Osteoblast (primary cell): ENCODE measurements around the gene ABLIM2. TPM values are rescaled to one million over a fixed set of nuclear protein-coding genes. Genes with fewer than 3 reads are reported as not detected.

Experiments used
- DNase-seq: peaks from one replicate; pipeline ENCODE4 v3.0.0; 2011; ENCODE audit warnings: low spot score, mixed read lengths; ENCODE audit not compliant: insufficient read length; ENCODE audit errors: missing footprints
- H2AFZ ChIP-seq: 2 replicates; pipeline ENCODE4 v1.6.0; 2011; ENCODE audit warnings: mild to moderate bottlenecking, low read length
- H3K27ac ChIP-seq: 2 replicates; pipeline ENCODE4 v1.5.1; 2011; ENCODE audit warnings: mild to moderate bottlenecking, low read depth, low read length, moderate library complexity
- H3K27me3 ChIP-seq: 2 replicates; pipeline ENCODE4 v1.6.0; 2012; ENCODE audit warnings: mild to moderate bottlenecking, control low read depth, inconsistent platforms, low read length, moderate library complexity; ENCODE audit not compliant: insufficient read depth
- H3K36me3 ChIP-seq: 2 replicates; pipeline ENCODE4 v1.5.1; 2011; ENCODE audit warnings: mild to moderate bottlenecking, low read length, control low read depth, moderate library complexity; ENCODE audit not compliant: insufficient read depth
- H3K4me1 ChIP-seq: 2 replicates; pipeline ENCODE4 v1.5.1; 2011; ENCODE audit warnings: mild to moderate bottlenecking, low read length, control low read depth, moderate library complexity; ENCODE audit not compliant: insufficient read depth
- H3K4me2 ChIP-seq: 2 replicates; pipeline ENCODE4 v1.6.0; 2011; ENCODE audit warnings: mild to moderate bottlenecking, low read length; ENCODE audit not compliant: insufficient read depth
- H3K4me3 ChIP-seq: fragments of 200-600 bp; sonication (generic); 3 replicates; pipeline ENCODE4 v1.5.1; 2012; ENCODE audit warnings: mild to moderate bottlenecking, low read length, inconsistent platforms; ENCODE audit not compliant: insufficient read depth
- H3K79me2 ChIP-seq: 2 replicates; pipeline ENCODE4 v1.6.0; 2012; ENCODE audit warnings: mild to moderate bottlenecking, low read length, control low read depth, inconsistent platforms; ENCODE audit not compliant: insufficient read depth
- H3K9me3 ChIP-seq: 2 replicates; pipeline ENCODE4 v1.5.1; 2011; ENCODE audit warnings: low read depth, low read length, control low read depth
- H4K20me1 ChIP-seq: 2 replicates; pipeline ENCODE4 v1.6.0; 2012; ENCODE audit warnings: mild to moderate bottlenecking, low read length, control low read depth; ENCODE audit not compliant: insufficient read depth
- CTCF ChIP-seq: IDR thresholded peaks from 2 replicates; pipeline ENCODE4 v1.5.1; 2011; ENCODE audit warnings: mild to moderate bottlenecking, low read depth, low read length, moderate library complexity; ENCODE audit errors: extremely low read depth
- total RNA-seq: library from RNA; depleted of rRNA; stranded (reverse); fragments of >200 nt; gene quantifications from 2 replicates; pipeline ENCODE4 v1.2.3, GENCODE V29; 2012

ABLIM2 gene
- total RNA-seq, 1 donor, result 0.36 TPM

GRCh38 chr4:7979652-7979968, 179.0 kb downstream of the ABLIM2 start:
- no peak overlapping the region for H3K27ac ChIP-seq
- no peak overlapping the region for H2AFZ ChIP-seq
- no peak overlapping the region for H3K4me2 ChIP-seq

GRCh38 chr4:7978907-7979651, 179.5 kb downstream of the ABLIM2 start:
- Histone ChIP-seq H3K79me2 (no peaks in the 10 kb centered on the region), H4K20me1 (no peaks in the 10 kb centered on the region), H3K9me3 (no peaks in the 10 kb centered on the region), H3K36me3 (no peaks in the 10 kb centered on the region), H3K4me1 (peaks cover 11% of the 10 kb centered on the region), H3K27ac (no peak overlapping the region), H3K4me3 (no peak overlapping the region), H3K27me3 (no peaks in the 10 kb centered on the region), H3K4me2 (no peak overlapping the region), H2AFZ (no peak overlapping the region)
- peak; percentile 50 for DNase-seq
- TF ChIP-seq CTCF, result no peak

More at GRCh38 chr4:7979652-7979968, 179.0 kb downstream of the ABLIM2 start:
- DNase-seq, result peak; percentile 32
- no peaks in the 10 kb centered on the region for H3K9me3 ChIP-seq
- no peaks in the 10 kb centered on the region for H3K36me3 ChIP-seq
- TF ChIP-seq CTCF, result no peak
- H3K4me1 ChIP-seq, result peaks cover 11% of the 10 kb centered on the region
- no peak overlapping the region for H3K4me3 ChIP-seq
- no peaks in the 10 kb centered on the region for H3K79me2 ChIP-seq
- H3K27me3 ChIP-seq, result no peaks in the 10 kb centered on the region
- no peaks in the 10 kb centered on the region for H4K20me1 ChIP-seq

- Histone ChIP-seq H3K79me2 (no peaks in the 10 kb centered on the region), H3K4me1 (peaks cover 17% of the 10 kb centered on the region), H3K9me3 (no peaks in the 10 kb centered on the region), H3K4me3 (no peak overlapping the region), H3K27me3 (no peaks in the 10 kb centered on the region), H4K20me1 (no peaks in the 10 kb centered on the region), H3K27ac (no peak overlapping the region), H2AFZ (no peak overlapping the region), H3K4me2 (no peak overlapping the region), H3K36me3 (no peaks in the 10 kb centered on the region)
- peak; percentile 58 for DNase-seq
- no peak for TF ChIP-seq CTCF
Measured at GRCh38 chr4:7978489-7978888, 180.1 kb downstream of the ABLIM2 start.

- Histone ChIP-seq H3K36me3 (no peaks in the 10 kb centered on the region), H3K79me2 (peaks cover 6% of the 10 kb centered on the region), H3K27me3 (no peaks in the 10 kb centered on the region), H3K27ac (no peak overlapping the region), H4K20me1 (no peaks in the 10 kb centered on the region), H3K9me3 (no peaks in the 10 kb centered on the region), H2AFZ (no peak overlapping the region), H3K4me3 (no peak overlapping the region), H3K4me2 (no peak overlapping the region), H3K4me1 (peaks cover 20% of the 10 kb centered on the region)
- no peak for DNase-seq
- no peak for TF ChIP-seq CTCF
Measured at GRCh38 chr4:7976634-7977033, 182.0 kb downstream of the ABLIM2 start.
